ENCODE results near the gene OSBPL8.

DNA sequence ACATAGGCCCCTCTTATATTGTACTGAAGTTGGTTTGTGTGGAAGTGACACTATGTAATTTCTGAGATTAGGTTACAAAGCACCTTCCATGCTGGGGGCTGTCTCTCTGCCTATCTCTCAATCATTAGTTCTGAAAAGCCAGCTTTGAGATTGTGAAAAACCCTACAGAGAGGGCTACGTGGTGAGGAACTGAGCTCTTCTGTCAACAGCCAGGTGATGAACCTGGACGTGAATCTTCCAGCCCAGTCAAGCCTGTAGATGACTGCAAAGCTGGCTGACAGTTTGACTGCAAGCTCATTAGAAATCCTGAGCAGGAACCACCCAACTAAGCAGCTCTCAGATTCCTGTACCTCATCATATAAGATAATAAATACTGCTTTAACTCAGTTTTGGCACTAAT lies 175.0 kb downstream of the OSBPL8 start:
- TF ChIP-seq, protein P1, sequence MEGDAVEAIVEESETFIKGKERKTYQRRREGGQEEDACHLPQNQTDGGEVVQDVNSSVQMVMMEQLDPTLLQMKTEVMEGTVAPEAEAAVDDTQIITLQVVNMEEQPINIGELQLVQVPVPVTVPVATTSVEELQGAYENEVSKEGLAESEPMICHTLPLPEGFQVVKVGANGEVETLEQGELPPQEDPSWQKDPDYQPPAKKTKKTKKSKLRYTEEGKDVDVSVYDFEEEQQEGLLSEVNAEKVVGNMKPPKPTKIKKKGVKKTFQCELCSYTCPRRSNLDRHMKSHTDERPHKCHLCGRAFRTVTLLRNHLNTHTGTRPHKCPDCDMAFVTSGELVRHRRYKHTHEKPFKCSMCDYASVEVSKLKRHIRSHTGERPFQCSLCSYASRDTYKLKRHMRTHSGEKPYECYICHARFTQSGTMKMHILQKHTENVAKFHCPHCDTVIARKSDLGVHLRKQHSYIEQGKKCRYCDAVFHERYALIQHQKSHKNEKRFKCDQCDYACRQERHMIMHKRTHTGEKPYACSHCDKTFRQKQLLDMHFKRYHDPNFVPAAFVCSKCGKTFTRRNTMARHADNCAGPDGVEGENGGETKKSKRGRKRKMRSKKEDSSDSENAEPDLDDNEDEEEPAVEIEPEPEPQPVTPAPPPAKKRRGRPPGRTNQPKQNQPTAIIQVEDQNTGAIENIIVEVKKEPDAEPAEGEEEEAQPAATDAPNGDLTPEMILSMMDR (conservative IDR thresholded peaks at IDR 0.05; ENCODE audit: low read length), result no peak
- TF ChIP-seq EZH2phosphoT487 (IDR thresholded peaks at IDR 0.05; ENCODE audit: borderline replicate concordance, low read depth, low read length), result no peak
